Stimulated activated CD8-positive, alpha-beta memory T cell treated with anti-CD3 and anti-CD28 coated beads, Interleukin-2, amount 100 ng/mL, for 1 hour (primary cell): ENCODE results near the gene CCDC85B.
"Not testable (repeated sequence)": the region's sequence is repeated elsewhere in the genome, so short reads cannot be mapped to it uniquely, and the experiment has no call there.

Experiments used
- DNase-seq, 2 donors: peaks; one replicate each; pipeline ENCODE4 v3.0.0-alpha.2; 2020; ENCODE audit warnings: low read depth in 2 of 2

Gene CCDC85B

GRCh38 chr11:65886826-65887722, 3.4 kb upstream of the CCDC85B start:
- DNase-seq: no peak

- no peak for DNase-seq
These were observed 2.7 kb upstream of the CCDC85B start for GRCh38 chr11:65887723-65888162.

GRCh38 chr11:65888163-65888814, 2.2 kb upstream of the CCDC85B start, which contains the start of gene FIBP:
TSS of gene FIBP (minus strand) at chr11:65888471. CDS start at chr11:65888418, 53 bp downstream.
- peak; percentile 89 to 93 for DNase-seq

DNA sequence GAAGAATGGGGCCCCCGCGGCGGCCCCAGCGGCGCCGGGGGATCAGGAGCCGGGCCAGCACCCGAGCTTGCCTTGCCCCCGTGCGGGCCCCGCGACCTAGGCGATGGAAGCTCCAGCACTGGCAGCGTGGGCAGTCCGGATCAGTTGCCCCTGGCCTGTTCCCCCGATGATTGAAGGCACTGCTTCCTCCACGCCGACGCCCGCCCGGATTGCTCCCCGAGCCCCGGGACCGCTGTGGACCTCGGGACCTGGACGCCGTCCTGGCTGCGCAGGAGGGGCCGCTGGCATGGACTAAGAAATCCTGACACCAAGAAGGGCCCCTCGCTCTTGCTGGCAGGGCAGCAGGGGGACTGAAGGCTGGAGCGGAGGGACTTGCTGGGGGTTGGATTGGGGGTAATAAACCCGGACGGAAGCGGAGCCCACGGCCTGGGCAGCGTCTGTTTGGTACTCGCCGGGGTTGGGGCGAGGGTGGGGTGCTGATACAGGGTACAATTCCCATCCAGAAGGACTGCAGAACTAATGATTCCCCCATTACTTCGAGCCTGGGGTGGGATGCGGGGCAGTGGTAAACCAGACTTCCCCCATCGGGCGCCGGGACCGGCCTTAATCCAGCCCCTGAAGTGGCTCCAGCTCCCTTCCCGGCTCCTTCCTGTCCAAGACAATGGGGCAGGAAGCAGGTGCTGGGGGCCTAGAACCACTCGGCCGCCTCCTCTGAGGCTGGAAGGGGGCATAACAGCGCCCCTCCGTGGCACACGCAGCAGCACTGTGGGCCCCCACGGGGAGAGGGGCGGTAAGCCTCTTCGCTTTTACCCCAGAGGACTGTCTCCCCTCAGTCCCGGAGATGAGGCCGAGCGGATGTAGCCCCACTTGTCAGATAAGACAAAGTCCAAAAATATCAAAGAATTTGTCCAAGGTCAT, 1.0 kb downstream of the CCDC85B start:
- no peak for DNase-seq

DNA sequence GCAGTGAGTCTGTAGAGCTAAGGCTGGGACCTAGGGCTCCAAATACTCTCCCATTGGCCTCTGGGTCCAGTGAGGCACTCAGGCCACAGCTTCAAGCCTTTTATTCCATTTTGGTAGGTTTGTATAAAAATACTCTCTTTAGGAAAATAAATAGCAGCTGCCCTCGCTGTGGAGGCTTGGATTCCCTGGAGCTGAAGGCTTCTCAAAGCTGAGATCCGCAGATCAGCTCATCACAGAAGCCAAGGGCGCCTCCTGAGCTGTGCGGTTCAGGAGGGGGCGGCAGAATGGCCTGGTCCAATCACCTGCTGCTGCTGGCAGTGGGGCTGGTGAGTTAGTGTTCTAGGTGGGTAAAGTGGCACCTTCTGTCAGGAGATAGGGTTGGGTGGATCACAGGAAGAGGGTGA, 1.7 kb downstream of the CCDC85B start:
- DNase-seq: not testable (repeated sequence)

- no peak for DNase-seq
These were observed 2.3 kb downstream of the CCDC85B start for GRCh38 chr11:65892661-65893317.

DNA sequence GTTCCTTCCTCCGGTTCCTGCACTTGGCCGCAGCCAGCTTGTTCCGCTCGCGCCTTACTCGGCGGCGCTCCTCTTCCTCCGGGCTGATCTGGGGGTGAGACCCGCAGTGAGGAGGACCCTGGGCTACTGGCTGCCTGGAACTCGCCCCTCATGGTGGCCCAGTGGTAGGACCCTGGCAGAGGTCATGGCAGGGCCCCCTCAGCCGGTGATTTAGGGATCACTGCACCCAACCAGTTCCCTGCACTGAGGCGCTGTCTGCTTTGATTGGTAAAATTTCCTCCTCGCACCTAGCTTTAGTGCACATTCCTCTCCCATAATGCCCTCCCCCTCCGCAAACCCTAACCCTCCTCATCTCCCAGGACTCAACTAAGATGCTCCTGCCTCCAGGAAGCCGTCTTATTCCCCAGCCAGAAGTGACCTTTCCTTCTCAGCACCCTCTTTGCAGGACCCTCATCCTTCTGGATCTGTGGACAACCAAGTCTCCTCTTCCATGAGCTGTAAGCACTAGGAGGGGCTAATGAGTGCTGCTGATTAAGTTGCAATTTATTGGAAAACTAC, 3.6 kb downstream of the CCDC85B start:
- no peak for DNase-seq

DNA sequence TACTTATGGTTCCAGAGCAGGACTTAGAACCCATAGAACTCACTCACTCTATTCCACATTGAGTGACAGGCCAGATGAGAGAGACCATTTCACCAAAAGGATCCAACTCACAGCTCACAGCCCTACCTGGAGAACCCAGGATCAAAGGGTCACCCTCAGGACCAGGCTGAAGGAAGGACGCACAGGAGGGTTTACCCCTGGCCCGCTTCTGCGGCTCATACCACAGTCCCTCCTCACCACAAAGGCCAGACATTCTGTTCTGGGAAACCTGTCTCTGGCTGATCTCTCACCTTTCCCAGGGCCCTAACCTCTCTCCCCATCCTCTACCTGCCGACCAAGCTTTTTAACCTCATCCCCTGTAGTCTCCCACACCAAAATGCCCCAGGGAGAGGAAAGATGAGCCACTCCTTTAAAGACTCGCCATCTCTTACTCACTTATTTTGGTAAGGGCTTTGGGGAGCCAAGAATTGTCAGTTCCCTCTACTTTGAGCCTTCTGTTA, 5.1 kb downstream of the CCDC85B start:
- no peak for DNase-seq

DNA sequence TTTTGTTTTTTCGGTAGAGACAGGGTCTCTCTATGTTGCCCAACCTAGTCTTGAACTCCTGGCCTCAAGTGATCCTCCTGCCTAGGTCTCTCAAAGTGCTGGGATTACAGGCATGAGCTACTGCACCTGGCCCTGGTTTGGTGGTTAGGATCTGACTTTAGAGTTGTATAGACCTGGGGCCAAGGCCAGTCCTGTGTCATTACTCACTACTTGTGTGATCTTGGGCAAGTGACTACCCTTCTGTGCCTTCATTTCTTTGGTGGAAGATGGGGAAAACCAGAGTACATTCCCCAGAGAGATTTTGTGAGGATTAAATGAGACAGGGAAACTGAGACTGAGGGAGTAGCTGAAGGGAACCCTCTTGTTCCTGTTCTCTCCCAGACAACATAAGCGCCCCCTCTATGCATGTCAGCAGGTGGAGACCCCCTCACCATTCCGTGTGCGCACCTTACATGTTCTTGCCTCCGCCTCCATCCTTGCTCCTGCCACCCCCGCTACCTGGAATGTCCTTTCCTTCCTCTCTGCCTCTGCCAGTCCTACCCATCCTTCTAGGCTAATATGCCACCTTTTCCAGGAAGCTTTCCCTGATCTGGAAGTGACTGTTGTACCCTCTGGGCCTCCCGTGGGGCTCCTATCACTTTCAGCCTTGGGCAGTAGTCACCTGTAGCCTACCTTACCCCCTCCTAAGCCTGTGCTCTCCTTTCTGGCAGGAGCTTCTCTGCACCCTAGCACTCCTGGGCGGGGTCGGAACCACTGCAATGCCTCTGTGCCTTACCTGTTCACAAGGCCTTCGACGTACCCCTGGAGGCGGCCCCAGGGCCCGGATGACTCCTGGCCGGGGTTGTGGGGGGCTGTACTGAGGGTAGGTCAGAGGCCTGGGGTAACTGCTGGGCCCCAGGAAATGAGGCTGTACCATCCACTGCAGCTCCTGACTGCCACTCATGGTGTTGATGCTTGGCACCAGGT, 5.8 kb downstream of the CCDC85B start:
- DNase-seq: no peak

GRCh38 chr11:65897020-65897471, 6.6 kb downstream of the CCDC85B start:
- no peak for DNase-seq

DNA sequence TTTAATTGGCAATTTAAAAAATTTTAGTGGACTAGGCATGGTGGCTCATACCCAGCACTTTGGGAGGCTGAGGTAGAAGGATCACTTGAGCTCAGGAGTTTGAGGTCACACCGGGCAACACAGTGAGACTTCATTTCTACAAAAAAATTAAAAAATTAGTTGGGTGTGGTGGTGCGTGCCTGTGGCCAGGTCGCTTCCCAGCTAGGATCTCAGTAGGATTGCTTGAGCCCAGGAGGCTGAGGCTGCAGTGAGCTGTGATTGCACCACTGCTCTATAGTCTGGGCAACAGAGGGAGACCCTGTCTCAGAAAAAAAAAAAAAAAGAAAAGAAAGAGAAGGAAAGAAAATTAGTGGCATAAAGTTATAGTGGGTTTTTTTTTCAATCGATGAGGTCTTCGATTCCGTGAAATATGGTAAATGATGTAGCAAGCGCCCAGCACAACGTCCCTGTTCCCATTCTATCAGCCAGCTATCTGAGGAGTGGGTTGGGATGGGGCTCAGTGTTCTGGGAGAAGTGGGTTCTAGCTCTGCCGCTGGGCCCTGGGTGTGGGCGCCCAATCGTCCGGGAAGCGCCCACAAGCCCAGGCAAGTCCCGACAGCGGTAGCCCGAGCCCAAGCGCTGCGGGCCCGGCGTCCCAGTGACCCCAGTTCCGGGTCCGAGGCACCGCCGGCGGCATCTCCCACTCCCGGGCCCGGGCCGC, 8.3 kb downstream of the CCDC85B start:
- DNase-seq: no peak

DNA sequence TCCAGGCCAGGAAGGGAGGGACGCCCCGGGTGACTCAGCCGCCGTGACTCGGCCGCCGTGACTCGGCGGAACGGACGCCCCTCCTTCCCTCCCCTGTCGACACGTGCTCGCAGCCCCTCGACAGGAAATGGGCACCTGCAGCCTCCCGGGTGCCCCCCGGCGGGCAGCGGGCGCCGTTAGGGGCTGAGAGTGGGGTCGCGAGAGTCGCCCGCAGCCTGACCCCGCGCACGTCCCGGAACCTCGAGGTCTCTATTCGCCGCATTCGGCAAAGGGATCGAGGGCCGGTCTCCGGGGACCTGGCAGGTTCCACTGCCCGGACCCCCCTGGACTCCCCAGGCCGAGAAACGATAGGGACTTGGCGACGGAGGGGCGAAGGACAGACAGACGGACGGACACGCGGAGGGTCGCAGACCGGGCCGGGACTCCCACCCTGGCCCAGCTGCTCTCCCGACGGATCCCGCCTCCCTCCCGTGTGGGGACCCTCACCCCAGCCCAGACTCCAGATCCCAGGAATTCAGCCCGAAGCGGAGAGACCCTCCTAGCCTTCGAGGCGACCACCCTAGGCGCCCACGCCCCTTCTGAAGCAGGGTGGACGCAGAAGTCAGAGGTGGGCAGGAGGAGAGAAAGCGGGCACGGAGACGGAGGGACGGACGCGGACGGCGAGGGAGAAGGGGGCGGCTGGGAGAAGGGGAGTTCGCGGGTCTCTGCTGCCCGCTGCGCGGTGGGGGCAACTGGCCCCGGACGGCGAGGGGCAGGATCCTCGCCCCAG, 9.1 kb downstream of the CCDC85B start:
- DNase-seq: peak in 1 of 2 donors; percentile 50

GRCh38 chr11:65900125-65900898, 9.8 kb downstream of the CCDC85B start, which contains the start of gene FOSL1:
TSS of gene FOSL1 (minus strand) at chr11:65900388. CDS start at chr11:65900339, 49 bp downstream.
- peak; percentile 75 to 85 for DNase-seq

DNA sequence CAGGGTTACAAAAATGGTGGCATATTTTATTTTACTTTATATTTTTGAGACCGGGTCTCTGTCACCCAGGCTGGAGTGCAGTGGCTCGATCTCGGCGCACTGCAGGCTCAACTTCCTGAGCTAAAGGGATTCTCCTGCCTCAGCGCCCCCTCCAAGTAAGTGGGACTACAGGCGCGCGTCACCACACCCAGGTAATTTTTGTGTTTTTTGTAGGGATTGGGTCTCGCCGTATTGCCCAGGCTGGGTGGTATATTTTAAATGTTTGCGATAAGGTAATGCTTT, 10.4 kb downstream of the CCDC85B start:
- DNase-seq: no peak

DNA sequence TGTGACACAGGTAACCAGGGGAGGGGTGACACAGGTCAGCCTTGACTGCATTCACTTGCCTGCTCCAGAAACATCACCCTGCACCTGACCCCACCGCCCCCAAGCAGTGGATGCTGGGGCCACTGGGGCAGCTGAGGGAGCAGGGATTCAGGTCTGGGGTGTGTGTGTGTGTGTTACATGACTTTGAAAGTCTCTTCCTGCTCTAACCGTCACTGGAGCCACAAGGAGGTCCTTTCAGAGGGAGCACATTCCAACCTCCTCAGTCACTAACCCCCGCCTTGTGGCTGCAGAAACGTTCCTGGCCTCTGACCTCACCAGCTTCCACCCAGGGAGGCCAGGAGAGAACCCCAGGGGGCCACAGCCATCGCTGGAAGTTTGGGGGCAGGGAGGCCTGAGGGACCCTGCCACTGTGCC, 12.6 kb downstream of the CCDC85B start:
- no peak for DNase-seq

DNA sequence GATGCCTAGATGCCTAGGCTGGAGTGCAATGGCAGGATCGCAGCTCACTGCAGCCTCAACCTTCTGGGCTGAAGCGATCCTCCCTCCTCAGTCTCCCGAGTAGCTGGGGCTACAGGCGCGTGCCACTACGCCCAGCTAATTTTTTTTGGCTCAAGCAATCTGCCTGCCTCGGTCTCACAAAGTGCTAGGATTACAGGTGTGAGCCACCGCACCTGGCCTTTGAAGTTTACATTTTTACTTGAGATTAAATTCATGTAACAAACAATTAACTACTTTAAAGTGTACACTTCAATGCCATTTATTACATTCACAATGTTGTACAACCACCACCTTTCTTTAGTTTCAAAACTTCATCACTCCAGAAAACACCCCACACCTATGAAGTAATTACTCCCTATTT, 13.2 kb downstream of the CCDC85B start:
- no peak for DNase-seq

DNA sequence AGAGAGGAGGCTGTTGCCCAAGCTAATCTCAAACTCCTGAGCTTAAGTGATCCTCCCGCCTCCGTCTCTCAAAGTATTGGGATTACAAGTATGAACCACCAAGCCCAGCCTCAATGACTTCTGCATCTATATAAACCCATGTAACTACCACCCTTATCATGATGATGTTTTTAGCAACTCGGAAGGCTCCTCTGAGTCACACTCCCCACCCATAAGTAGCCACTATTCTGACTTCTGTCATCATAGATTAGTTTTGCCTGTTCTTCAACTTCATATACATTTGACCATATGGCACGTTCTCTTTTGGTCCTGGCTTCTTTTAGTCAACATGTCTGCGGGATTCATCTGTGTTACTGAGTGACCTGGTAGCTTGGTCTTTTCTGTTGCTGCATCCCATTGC, 16.1 kb downstream of the CCDC85B start:
- no peak for DNase-seq
